RPMI8226 (cell line): ENCODE data around the gene TMEM94.

Experiments
- DNase-seq: peaks from one replicate; pipeline ENCODE4 v3.0.0-alpha.2; 2015

The TMEM94 gene

GRCh38 chr17:75531721-75532072 lies 75.3 kb downstream of the TMEM94 start:
- no peak for DNase-seq

DNA sequence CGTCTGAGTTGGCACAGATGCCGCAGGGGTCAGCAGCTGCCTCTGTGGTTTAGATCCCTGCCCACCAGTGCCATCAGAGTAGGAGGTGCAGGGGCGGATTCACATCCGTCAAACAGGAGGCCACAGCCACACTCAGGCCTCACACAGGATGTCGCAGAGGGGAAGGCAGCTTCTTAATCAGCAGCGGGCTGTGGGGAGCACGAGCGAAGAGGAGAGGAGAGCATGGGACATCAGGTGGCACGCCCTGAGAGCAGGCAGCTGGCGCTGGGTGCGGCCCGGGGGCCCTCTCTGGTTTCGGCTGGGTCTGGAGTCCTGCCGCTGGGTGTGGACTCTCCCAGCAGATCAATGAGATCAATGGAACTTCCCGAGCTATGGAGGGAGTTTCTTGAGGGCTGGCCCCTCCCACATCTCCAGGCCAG lies 78.7 kb downstream of the TMEM94 start:
- DNase-seq = no peak

GRCh38 chr17:75535871-75536270 lies 79.4 kb downstream of the TMEM94 start:
- no peak for DNase-seq

DNA sequence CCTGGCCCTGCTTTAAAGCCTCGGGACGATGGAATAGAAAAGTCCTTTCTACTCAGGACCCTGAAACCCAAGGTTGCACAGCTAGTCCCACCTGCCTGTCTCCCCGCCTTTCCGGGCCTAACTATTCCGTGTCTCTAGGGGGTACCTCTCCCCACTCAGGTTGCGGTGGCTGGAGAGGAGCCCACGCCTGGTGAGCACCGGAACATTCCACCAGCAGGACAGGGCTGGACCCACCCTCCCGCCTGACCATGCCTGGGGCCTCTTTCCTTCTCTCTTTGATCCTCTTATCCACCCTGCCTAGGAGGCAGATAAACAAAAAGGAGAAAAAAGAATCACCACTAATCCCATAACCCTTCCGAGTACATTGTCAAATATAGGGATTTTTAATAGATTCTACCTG lies 79.9 kb downstream of the TMEM94 start:
- no peak for DNase-seq

- DNase-seq = no peak
Measured at GRCh38 chr17:75539967-75540729, 83.7 kb downstream of the TMEM94 start.

DNA sequence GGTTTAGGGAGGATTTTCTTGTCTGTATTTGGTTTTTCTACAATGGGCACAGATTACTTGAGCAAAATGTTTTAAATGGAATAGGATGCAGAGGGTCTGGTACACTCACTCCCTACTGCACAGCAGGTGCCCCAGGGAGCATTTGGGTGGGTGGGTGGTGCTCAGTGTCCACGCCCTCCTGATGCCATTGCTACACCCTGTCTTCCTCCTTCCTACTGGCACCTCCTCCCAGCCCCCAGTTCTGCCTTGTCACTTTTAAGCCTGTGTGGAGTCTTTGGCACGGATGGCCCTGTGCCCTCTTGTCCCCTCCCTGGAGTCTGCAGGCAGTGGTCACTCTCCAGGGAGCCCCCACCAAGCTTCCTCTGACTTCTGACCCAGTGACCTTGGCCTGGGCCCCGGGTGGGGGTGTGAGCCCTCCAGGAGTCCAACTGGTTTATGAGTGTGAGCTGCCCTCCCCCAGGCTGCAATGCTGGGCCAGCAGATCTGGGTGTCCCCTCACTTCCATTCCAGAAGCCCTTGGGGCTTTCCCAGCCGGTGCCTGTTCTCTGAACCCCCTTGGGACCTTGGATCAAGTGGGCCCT lies 84.6 kb downstream of the TMEM94 start:
- no peak for DNase-seq

DNA sequence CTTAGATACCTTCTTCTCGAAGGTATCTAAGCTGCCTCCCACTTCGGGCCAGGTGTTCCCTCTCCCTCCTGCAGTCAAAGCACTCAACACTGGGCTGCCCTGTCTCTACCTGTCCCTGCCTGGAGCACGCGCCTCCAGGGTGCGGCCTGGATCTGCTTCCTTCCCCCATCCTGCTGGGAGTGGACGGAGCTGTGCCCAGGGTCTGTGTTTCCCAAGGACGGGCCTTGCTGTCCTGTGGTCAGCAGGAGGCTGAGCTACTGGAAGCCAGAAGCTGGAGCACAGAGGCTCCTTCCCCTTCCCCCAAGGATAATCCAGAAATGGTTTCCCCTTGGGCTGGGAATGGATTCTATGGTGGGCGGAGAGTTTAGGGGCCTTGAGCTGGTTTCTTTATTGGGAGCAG lies 85.8 kb downstream of the TMEM94 start:
- no peak for DNase-seq

- no peak for DNase-seq
Measured at GRCh38 chr17:75542728-75543336, 86.4 kb downstream of the TMEM94 start.

DNA sequence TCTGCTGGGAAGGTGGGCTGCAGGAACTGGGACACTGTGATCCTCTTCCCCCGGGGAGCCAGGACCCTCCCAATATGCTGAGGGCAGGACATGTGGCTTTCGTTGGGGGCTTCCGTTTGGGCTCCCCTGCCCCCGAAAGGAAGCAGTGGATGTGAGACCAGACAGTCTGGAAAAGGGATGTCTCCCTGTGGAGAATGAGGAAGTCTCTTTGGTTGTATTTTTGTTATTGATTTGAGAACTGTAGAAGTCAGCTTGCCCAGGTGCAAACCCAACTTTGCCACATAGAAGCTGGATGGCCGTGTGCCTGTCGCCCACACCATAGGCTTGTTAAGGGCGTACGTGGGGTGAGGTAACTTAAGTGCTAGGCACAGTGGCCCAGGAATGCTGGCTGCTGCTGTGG lies 87.8 kb downstream of the TMEM94 start:
- DNase-seq = no peak

DNA sequence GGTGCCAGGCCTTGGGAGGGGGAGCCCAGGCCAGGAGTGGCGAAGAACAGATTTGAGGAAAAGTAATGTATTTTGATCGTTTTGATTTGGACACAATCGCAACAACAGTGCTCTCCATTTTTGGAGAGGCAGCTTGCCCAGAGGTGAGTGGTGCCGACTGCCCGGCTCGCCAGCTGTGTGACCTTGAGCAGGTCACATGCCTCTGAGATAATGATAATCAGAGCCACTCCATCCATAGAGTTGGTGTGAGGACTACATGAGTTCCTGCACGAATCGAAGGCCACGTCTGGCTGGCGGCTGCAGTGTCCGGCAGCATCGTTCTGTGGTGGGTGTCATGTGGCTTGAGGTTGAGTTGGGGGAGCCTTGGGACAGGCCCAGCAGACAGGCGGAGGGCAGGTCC lies 89.7 kb downstream of the TMEM94 start:
- DNase-seq = no peak

DNA sequence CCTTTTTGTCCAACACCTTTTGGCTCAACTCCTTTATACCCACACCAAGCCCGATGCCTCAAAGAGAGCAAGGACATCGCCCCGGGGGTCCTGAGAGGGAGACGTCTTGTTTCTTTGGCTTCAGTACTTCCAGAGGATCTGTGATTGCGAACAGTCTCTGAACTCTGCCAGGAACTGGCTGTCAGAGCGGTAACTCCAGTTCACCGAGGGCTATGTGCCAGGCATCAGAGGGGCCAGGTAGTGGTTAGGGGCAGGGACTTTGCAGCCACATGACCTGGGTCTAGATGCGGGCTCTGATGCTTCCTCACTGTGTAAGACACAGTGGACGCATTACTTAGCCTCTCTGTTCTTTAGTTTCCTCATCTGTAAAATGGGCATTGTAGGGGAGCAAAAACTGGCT lies 90.7 kb downstream of the TMEM94 start:
- no peak for DNase-seq

GRCh38 chr17:75548813-75549212 lies 92.4 kb downstream of the TMEM94 start:
- DNase-seq = no peak
